Endothelial cell (in vitro differentiated cells): ENCODE measurements around the gene GPC5. TPM values are rescaled to one million over a fixed set of nuclear protein-coding genes. Genes with fewer than 3 reads are reported as not detected.

Experiments
- DNase-seq: peaks from one replicate; pipeline ENCODE4 v3.0.0; 2021; ENCODE audit warnings: low spot score
- H3K27ac Mint-ChIP-seq: one replicate; pipeline ENCODE4 v1.8.0; 2021; ENCODE audit warnings: mixed read lengths, inconsistent platforms; ENCODE audit not compliant: unreplicated experiment
- H3K27me3 Mint-ChIP-seq: one replicate; pipeline ENCODE4 v1.8.0; 2021; ENCODE audit warnings: mild to moderate bottlenecking, moderate library complexity, mixed read lengths, inconsistent platforms; ENCODE audit not compliant: unreplicated experiment
- H3K36me3 Mint-ChIP-seq: one replicate; pipeline ENCODE4 v1.8.0; 2021; ENCODE audit warnings: mild to moderate bottlenecking, low read depth, mixed read lengths, inconsistent platforms; ENCODE audit not compliant: unreplicated experiment
- H3K4me1 Mint-ChIP-seq: one replicate; pipeline ENCODE4 v1.8.0; 2021; ENCODE audit warnings: mild to moderate bottlenecking, mixed read lengths, inconsistent platforms; ENCODE audit not compliant: unreplicated experiment
- H3K4me3 Mint-ChIP-seq: one replicate; pipeline ENCODE4 v1.8.0; 2021; ENCODE audit warnings: mild to moderate bottlenecking, mixed read lengths, inconsistent platforms; ENCODE audit not compliant: unreplicated experiment
- H3K9me3 Mint-ChIP-seq: one replicate; pipeline ENCODE4 v1.8.0; 2021; ENCODE audit warnings: mixed read lengths, inconsistent platforms; ENCODE audit not compliant: unreplicated experiment
- total RNA-seq: library from RNA; stranded (reverse); fragmentation: NEBNext Ultra II Directional; extraction: Animal tissue kit (Norgen Biotek cat#: 25700); gene quantifications from one replicate; pipeline ENCODE4 v1.2.1, GENCODE V29; 2021; ENCODE audit not compliant: unreplicated experiment
- TF ChIP-seq, protein P1 (sequence below): fragments of 200-600 bp; sonication (generic); IDR thresholded peaks from one replicate; pipeline ENCODE4 v1.5.0; 2021; ENCODE audit warnings: antibody characterized with exemption; ENCODE audit not compliant: unreplicated experiment

GPC5 gene
- total RNA-seq, 1 donor from 2014 or later, result not detected

DNA sequence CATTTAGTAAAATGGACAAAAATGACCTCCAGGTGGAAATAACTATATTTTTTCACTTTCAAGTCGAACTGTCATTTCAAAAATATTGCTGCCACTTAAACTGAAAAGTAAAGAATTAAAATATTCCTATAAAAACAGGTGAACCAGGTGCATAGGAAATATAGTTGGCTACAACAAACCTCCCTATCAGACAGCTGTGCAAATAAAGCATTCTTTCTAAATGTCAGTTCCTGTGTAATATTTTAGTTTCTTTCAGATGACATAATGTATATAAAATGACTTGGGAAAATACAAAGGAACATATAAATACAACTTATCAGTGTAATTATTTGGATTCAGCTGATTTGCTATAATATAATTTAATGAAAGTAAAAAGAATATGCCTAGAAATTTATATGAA, 1424.6 kb downstream of the GPC5 start:
- peaks cover 1% of the 10 kb centered on the region for H3K27me3 Mint-ChIP-seq
- H3K4me3 Mint-ChIP-seq, result no peak overlapping the region
- no peaks in the 10 kb centered on the region for H3K9me3 Mint-ChIP-seq
- no peaks in the 10 kb centered on the region for H3K36me3 Mint-ChIP-seq
- DNase-seq, result no peak
- H3K27ac Mint-ChIP-seq, result no peak overlapping the region
- TF ChIP-seq, protein P1, sequence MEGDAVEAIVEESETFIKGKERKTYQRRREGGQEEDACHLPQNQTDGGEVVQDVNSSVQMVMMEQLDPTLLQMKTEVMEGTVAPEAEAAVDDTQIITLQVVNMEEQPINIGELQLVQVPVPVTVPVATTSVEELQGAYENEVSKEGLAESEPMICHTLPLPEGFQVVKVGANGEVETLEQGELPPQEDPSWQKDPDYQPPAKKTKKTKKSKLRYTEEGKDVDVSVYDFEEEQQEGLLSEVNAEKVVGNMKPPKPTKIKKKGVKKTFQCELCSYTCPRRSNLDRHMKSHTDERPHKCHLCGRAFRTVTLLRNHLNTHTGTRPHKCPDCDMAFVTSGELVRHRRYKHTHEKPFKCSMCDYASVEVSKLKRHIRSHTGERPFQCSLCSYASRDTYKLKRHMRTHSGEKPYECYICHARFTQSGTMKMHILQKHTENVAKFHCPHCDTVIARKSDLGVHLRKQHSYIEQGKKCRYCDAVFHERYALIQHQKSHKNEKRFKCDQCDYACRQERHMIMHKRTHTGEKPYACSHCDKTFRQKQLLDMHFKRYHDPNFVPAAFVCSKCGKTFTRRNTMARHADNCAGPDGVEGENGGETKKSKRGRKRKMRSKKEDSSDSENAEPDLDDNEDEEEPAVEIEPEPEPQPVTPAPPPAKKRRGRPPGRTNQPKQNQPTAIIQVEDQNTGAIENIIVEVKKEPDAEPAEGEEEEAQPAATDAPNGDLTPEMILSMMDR, result no peak
- peaks cover 9% of the 10 kb centered on the region for H3K4me1 Mint-ChIP-seq

- Mint-ChIP-seq H3K36me3 (no peaks in the 10 kb centered on the region), H3K9me3 (no peaks in the 10 kb centered on the region), H3K27me3 (peaks cover 1% of the 10 kb centered on the region), H3K4me3 (no peak overlapping the region), H3K4me1 (peaks cover 9% of the 10 kb centered on the region), H3K27ac (no peak overlapping the region)
- DNase-seq, result no peak
- TF ChIP-seq, protein P1, result no peak
These were observed 1427.6 kb downstream of the GPC5 start for GRCh38 chr13:92825938-92826596.

DNA sequence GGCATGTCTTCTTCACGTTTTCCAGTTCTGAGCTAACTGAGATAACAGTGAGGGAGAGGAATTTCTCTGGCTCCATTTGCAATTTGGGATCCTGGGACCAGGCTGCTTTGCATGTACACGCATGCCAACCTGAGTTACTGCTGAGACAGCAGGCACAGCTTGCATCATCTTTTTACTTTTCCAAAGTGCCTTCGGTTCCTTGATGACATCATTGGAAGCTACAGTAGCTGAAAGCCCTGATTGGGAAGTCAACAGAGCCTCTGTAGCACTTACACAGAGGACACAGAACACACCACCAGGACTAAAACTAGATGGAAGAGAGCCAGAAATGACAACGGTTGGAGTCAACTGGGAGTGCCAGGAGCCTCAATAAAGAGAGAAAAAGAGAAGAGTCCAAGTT, 1429.1 kb downstream of the GPC5 start:
- DNase-seq, result no peak
- Mint-ChIP-seq H3K27me3 (peaks cover 1% of the 10 kb centered on the region), H3K4me3 (no peak overlapping the region), H3K27ac (no peak overlapping the region), H3K9me3 (no peaks in the 10 kb centered on the region), H3K36me3 (no peaks in the 10 kb centered on the region), H3K4me1 (peaks cover 9% of the 10 kb centered on the region)
- TF ChIP-seq, protein P1, result no peak

GRCh38 chr13:92829930-92830329, 1431.5 kb downstream of the GPC5 start:
- H3K27me3 Mint-ChIP-seq, result peaks cover 1% of the 10 kb centered on the region
- H3K27ac Mint-ChIP-seq, result no peak overlapping the region
- no peak overlapping the region for H3K4me3 Mint-ChIP-seq
- H3K9me3 Mint-ChIP-seq, result no peaks in the 10 kb centered on the region
- H3K4me1 Mint-ChIP-seq, result no peaks in the 10 kb centered on the region
- no peak for DNase-seq
- no peaks in the 10 kb centered on the region for H3K36me3 Mint-ChIP-seq
- TF ChIP-seq, protein P1, result no peak

- Mint-ChIP-seq H3K9me3 (no peaks in the 10 kb centered on the region), H3K27me3 (peaks cover 1% of the 10 kb centered on the region), H3K4me3 (no peak overlapping the region), H3K4me1 (no peaks in the 10 kb centered on the region), H3K27ac (no peak overlapping the region), H3K36me3 (no peaks in the 10 kb centered on the region)
- TF ChIP-seq, protein P1, result no peak
- DNase-seq, result no peak
These were observed 1432.4 kb downstream of the GPC5 start for GRCh38 chr13:92830821-92831220.
